ENCODE results near the gene TTC12.

GRCh38 chr11:113351480-113351879, 37.1 kb downstream of the TTC12 start:
- TF ChIP-seq, protein P1, sequence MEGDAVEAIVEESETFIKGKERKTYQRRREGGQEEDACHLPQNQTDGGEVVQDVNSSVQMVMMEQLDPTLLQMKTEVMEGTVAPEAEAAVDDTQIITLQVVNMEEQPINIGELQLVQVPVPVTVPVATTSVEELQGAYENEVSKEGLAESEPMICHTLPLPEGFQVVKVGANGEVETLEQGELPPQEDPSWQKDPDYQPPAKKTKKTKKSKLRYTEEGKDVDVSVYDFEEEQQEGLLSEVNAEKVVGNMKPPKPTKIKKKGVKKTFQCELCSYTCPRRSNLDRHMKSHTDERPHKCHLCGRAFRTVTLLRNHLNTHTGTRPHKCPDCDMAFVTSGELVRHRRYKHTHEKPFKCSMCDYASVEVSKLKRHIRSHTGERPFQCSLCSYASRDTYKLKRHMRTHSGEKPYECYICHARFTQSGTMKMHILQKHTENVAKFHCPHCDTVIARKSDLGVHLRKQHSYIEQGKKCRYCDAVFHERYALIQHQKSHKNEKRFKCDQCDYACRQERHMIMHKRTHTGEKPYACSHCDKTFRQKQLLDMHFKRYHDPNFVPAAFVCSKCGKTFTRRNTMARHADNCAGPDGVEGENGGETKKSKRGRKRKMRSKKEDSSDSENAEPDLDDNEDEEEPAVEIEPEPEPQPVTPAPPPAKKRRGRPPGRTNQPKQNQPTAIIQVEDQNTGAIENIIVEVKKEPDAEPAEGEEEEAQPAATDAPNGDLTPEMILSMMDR (IDR thresholded peaks at IDR 0.05; ENCODE audit: poor library complexity, severe bottlenecking) = no peak
- TF ChIP-seq EP300 (conservative IDR thresholded peaks at IDR 0.05; ENCODE audit: poor library complexity, severe bottlenecking) (no peak), REST (IDR thresholded peaks at IDR 0.05; ENCODE audit: borderline replicate concordance) (no peak), POLR2AphosphoS5 (IDR thresholded peaks at IDR 0.05) (no peak), EZH2 (IDR thresholded peaks at IDR 0.05; ENCODE audit: borderline replicate concordance, insufficient read depth, low read length, poor library complexity, severe bottlenecking) (no peak), MXI1 (conservative IDR thresholded peaks at IDR 0.05; ENCODE audit: poor library complexity, severe bottlenecking) (no peak)
